ENCODE data around the gene WTAP.

WTAP gene

DNA sequence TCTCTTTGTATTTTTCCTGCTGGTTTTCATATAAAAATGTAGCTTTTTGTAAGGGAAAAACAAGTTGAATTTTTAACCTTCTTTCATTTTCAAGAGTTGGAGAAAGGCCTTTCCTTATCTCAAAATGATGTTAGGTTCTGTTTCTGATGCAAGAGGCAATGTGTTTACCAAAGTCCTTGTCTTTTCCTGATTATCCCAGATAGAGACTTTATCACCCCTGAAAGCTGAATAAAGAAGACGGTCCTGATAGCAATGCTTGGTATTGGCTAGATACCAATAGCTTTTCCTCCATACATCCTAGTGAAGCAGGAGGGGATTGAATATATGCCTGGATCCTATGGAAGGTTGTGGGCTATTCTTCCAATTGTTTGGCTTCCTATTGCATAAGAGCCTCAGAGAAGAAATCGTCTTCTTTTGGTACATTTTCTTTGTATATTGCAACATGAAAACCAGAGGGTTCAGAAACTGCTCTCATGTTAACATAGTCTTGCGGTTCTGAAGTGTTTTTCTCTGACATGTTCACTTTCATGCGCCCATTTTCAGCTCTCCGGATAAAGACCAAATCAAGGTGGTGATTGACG lies 78.2 kb downstream of the WTAP start:
- DNase-seq (ENCODE audit: low read depth in 2 of 2) = no peak

Data from activated CD4-positive, alpha-beta T cell treated with anti-CD3 and anti-CD28 coated beads for 24 hours (primary cell).